Skeletal muscle cell (primary cell): ENCODE results near the gene RGS6.
A peak's percentile ranks its signal among the peaks of the same experiment; 100 is the strongest.

ENCODE experiments used
- DNase-seq: peaks from one replicate; pipeline ENCODE4 v3.0.0-alpha.2; 2010; ENCODE audit warnings: low read depth
- H3K4me3 ChIP-seq: 2 replicates; pipeline ENCODE4 v1.5.1; 2011; ENCODE audit warnings: low read depth, mild to moderate bottlenecking, control low read depth, low read length, moderate library complexity

Gene RGS6

DNA sequence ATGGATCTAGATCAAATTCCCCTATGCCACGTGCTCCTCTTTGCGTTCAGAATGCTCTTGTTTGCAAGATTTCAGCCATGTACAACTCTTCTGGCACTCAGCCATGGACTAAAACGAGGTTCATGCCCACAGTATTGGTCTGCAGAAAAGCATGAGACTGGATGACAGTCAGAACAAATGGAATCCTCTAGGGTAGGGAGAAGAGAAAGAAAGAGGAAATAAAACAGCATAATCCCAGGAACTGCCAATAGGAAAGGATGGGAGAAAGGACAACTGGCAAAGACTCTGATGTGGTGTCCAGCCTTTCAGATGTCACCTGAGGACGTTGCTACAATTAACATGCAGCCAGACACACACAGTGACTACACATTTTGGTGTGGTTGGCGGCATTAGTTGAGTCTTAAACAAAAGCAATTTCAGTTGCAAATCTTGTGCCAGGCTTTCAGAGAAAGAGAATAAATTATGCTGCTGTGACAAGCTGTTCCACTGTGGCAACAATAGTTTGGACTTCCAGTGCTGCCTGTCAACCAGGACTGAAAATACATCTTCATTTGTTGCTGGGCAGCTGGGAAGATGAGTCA, 338.0 kb downstream of the RGS6 start:
- H3K4me3 ChIP-seq, result no peak overlapping the region
- DNase-seq, result no peak

DNA sequence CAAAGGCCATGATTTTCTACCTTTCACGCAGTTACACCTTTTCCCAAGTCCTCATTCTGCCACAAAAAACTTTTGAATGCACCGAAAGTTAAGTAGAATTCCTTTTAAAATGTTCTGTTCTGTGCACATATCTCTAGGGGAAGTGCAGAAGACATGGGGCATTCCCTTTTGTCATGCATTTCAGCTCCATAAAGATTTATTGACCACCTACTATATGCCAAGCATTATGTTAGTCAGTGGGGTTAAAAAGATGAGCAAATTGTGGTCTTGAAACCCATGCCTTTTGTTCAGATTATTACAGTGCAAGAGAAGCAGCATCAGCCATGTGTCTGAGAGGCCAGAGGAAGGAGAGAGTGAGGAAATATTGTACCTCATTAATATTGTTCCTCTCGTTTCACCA, 338.5 kb downstream of the RGS6 start:
- no peak overlapping the region for H3K4me3 ChIP-seq
- no peak for DNase-seq

DNA sequence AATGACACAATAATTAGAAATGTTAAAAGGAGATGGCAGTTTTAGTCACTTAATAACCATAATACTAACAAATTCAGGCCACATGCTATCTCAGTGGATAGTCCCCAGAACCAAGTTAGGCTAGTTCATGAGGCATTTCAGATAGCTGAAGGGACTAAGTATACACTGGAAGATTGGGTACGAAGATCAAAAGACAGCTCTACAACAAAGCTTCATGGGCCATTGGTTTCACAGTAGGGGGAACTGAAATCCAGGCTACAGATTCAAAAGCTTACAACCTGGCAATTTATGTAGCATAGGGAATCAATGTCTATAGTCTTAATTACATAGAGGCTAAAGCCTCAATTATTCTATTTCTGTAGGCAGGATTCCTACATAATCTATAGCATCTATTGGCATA, 343.0 kb downstream of the RGS6 start:
- H3K4me3 ChIP-seq, result no peak overlapping the region
- no peak for DNase-seq

DNA sequence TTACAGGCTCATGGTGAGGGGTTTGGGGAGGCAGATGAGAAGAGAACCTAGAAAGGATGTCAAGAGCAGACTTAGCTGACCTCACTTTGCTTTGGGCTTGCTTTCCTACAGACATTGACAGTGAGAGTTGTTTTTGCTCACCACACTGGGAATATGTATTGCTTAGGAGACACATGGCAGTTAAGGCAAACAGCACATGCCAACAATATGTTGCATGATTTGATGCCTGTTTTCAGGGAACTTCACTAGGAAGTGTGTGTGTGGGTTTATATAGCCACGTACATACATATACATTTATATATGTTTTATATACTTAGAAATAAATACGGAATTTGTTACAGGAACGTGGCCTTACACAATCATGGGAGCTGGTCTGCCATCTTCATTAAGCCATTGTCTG, 346.1 kb downstream of the RGS6 start:
- DNase-seq, result no peak
- no peak overlapping the region for H3K4me3 ChIP-seq

DNA sequence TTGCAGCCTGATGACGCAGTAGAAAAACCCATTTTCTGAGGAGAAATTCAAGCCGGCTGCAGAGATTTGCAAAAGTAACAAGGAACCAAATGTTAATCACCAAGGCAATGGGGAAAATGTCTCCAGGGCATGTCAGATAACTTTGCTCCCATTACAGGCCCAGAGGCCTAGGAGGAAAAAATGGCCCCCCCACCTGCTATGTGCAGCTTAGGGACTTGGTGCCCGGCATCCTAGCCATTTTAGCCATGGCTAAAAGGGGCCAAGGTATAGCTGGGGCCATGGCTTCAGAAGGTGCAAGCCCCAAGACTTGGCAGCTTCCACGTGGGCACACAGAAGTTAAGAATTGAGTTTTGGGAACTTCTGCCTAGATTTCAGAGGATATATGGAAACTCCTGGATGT, 351.9 kb downstream of the RGS6 start:
- no peak overlapping the region for H3K4me3 ChIP-seq
- DNase-seq, result no peak

DNA sequence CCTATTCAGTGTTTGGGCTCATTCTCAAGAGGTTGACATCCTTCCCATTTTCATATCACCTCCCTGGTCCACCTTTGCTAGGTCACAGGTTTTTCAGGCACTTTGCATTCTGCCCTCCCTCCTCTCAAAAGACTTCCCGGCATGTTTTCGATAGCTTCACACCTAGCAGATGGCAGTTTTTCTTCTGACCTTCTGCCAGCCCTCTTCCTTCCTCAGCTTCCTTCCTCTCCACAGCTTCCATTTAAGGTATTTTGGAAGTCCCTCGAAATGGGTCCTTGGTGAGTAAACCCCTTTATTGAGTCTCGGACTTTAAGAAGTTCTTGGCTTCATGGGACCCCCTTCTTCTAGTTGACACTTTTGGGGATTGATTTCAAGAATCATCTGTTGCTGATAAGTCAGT, 358.0 kb downstream of the RGS6 start:
- DNase-seq, result no peak
- H3K4me3 ChIP-seq, result no peak overlapping the region

DNA sequence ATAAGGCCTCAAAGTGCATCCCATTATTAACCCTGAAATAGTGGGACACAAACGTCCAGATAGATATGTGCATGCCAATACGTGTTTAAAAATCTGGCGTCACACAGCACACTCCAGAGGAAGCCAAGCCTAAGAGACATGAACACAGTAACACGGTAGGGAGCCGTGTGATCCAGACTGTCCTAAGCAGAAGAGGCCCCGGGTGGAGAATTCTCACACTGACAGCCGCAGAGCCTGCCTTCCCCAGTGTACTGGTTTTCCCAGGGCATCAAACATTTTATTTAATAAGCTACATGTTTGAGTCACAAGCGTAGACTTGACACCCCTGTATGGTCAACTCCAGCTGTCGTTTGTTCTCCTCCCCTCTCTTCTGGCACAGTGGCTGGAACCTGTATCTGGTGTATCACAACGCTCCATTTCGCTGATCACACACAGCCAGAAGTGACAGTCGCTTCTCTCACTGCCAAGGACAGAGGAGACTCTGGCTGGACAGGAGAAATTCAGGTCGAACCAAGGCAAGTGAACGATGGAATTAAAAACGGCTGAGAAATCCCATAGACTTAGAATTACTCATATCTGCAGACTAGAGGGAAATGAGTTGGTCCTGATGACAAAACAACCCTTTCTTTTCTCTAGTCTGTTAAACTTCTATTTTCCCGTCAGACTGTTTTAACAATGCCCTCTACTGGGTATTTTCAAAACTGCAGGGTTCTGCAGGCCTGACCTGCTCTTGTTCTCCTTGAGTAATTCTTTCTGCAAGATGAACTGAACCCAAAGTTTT, 359.9 kb downstream of the RGS6 start:
- no peak overlapping the region for H3K4me3 ChIP-seq
- DNase-seq, result peak; percentile 8

DNA sequence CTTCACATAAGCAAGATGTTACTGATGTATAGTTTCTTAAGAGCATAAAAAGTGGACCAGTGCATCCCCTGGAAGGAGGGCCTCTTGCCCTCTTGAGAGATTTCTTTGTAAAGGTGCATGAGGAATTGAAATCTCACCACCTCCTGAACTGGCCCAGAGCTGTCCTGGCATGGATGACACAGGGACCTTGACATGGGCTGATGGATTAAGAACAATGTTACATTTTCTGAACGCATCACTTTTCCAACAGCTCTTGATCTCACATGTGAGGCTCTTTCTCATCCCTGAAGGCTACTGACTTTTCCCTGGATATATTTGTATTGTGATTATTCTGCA, 360.4 kb downstream of the RGS6 start:
- H3K4me3 ChIP-seq, result no peak overlapping the region

DNA sequence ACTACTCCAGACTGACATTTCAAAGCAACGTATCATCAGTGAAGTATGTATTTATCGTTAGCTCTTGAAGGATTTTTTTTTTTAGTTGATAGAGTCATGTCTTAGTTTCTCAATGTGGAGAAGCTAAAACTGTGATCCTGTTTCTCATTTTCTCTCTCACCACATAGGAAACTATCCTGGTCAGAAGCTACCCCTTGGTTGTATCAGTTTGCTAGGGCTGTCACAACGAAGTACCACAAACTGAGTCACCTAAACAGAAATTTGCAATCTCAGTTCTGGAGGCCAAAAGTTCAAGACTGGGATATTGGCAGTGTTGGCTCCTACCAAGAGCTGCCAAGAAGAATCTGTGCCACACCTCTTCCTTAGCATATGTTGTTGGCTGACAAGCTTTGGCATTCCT, 369.1 kb downstream of the RGS6 start:
- no peak overlapping the region for H3K4me3 ChIP-seq
- DNase-seq, result no peak

More for the DNA sequence above, 360.4 kb downstream of the RGS6 start:
- DNase-seq, result no peak

DNA sequence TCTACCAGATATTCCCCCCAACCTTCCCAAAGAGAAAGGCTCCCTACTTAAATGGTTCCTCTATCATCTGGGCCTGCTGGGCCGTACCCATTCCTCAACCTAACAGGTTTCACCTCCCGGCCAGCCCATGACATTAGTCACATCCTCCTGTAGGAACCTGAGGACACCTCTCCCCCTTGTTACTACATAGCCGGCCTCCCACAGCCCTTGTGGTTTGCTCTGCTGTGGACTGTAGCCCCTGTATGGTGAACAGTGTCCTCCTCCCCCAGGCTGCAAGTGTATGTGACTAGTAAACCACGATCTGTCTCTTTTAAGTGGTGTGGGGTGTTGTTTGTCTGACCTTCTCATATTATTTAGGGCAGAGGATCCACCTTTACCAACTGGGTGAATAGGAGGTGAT, 371.7 kb downstream of the RGS6 start:
- no peak for DNase-seq
- no peak overlapping the region for H3K4me3 ChIP-seq

DNA sequence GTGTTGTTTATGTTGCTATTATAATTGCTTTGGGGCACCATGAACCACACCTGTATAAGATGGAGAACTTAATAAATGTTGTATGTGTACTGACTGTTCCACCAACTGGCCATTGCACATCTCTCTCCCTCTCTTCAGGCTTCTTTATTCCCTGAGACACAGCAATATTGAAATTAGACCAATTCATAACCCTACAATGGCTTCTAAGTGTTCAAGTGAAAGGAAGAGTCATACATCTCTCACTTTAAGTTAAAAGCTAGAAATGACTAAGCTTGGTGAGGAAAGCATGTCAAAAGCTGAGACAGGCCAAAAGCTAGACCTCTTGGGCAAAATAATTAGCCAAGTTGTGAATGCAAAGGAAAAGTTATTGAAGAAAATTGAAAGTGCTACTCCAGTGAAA, 373.3 kb downstream of the RGS6 start:
- H3K4me3 ChIP-seq, result no peak overlapping the region
- no peak for DNase-seq

DNA sequence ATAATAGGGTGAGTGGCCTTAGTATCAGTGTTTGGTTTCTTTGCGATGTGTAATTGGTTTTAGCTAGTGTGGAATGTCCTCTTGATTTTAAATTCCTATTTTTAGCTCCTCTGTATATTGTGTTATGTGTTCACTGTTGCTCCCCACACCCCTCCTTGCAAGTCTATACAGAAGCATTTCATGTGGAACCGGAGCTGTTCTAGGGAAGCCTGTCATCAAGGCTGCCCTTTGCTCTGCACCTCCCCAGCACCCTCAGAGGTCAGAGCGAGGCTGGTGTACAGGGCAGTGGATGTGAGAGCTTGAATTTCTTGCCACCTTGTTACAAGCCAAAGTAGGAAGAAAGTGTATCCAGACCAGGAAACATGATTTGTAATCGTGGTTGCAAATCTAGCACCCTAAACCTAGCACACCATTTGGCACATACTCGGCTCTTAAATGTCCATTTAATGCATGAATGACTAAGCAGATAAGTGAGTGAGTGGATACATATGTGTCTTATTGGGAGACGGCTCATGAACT, 376.8 kb downstream of the RGS6 start:
- H3K4me3 ChIP-seq, result no peak overlapping the region
- no peak for DNase-seq

DNA sequence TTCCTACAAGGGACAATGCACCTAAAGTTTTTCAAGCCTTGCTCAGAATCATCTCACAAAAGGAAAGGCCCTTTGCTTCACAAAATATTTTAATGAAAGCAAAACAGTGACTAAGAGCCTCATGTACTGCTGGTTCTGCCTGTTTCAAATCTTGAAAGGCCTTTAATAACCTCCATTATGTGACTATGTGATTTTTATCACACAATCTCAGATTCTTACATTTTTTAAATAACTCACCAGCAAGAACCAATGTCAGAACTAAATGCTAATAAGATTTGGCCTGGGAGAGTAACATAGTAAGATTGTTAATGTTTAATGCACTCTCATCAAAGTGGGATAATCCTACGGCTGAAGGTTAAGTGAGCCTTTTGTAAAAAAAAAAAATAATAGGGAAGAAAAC, 378.9 kb downstream of the RGS6 start:
- DNase-seq, result no peak
- no peak overlapping the region for H3K4me3 ChIP-seq

DNA sequence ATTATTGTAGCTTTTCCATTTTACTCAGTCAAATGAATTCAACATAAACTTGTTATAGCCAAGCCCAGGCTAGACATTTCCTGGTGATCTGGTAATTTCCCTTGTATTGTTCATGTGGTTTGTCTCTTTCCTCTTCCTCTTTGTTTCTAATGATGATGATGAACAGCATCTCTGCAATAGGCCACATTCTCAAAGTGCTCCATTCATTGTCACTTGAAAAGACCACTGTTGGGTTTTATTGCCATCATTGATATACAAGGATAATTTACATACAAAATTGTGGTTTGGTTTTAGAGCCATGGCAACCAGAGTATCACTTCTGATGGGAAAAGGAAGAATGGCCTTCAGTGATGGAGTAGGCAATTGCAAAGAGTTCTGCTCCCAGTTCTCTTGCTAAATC, 379.3 kb downstream of the RGS6 start:
- no peak for DNase-seq
- no peak overlapping the region for H3K4me3 ChIP-seq

DNA sequence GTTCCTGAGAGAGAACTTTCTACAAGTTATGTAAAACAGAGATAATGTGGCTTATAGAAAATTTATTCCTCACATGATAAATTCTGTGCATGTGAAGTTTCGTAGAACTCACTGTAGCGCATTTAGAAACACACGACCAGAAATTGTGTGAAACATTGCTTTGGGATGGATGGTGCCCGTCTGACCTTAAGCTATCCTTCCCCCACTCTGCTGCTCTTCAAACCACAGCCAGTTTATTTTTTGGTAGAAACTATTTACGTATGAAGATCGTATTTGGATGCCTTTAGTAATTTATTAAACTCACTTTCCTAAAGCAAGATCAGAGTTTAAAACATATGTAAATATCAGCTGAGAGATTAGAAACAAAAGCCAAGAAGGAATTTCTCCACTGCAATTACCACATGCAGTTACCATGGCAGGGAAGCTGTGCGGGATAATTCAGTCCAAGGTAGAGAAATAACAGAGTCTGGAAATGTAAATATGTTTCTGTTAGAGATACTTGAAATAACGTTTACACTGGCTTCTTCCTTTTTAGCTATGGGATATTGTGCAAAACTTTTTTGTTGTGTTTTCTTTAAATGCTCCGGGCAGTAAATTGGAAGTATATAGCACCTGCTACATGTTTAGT, 382.7 kb downstream of the RGS6 start:
- no peak overlapping the region for H3K4me3 ChIP-seq
- no peak for DNase-seq

DNA sequence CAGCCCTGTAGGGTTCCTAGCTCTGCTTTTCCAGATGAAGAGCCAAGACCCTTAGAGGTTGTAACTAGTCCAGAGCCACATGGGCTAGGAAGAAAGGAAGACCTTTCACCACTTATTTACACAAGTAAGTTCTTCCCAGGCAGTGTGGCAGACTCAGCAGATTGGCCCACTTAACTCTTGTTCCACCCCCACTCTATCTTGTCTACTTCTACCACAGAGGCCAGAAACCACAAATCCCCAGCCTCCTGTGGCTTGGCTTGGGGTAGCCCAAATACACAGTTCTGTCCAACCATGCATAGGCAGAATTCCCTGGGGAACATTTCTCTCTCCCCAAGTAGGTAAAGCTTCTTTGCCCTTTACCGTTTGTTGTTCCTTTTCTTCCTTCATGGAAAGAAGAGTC, 383.5 kb downstream of the RGS6 start:
- DNase-seq, result no peak
- H3K4me3 ChIP-seq, result no peak overlapping the region

DNA sequence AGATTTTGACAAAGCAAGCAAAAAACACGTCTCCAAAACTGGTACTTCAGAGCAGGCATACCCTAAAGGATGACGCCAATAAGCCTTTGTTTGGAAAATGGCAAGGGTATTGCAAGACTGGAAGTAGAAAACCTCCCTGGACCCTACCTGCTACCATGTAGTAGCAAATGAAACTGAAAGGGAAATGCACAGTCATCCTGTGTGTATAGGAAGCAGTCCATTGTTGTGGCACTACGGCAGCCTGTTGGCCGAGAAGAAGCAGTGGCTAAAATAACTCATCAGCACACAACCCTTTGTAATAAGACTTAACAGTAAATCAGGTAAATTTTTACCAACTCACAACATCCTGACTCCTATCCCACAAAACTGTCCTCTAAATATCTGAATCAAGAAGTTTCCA, 386.4 kb downstream of the RGS6 start:
- no peak overlapping the region for H3K4me3 ChIP-seq

DNA sequence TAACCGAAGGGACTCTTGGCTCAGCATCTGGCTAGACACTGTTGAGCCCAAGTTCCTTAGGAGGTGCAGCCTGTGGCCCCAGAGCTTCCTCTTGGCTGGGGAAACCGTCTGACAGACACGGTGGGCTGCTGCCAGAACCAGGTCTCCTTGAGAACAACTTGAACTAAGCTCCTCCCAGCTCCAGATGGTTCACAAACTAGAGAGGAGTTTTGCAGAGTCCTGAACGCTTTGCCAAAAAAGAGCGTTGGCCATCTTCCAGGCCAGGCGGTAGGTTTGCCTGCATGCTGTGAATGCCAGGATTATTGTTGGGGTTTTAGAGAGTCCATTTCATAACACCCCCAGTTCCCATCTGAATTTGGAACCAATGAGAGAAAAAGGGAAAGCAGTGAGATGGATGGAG, 399.8 kb downstream of the RGS6 start:
- no peak overlapping the region for H3K4me3 ChIP-seq
- no peak for DNase-seq

More for the DNA sequence above, 386.4 kb downstream of the RGS6 start:
- no peak for DNase-seq

DNA sequence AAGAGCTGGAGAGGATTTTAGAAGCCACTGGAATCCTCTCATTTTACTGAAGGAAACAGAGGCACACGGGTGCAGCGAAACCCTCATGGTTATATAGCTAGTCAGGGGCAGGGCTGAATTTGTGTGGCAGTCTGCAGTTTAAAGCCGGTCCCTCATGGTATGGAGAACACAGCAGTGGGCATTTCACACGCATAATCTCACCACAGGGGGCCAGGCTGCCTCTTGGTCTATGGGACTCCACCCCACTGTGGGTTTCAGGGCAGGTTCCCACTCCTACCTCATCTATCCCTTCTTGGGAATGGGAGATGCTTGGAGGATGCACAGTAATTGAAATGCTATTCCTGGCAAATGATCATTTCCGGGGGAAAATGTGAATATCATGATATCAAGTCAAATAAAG, 400.6 kb downstream of the RGS6 start:
- no peak overlapping the region for H3K4me3 ChIP-seq
- no peak for DNase-seq

DNA sequence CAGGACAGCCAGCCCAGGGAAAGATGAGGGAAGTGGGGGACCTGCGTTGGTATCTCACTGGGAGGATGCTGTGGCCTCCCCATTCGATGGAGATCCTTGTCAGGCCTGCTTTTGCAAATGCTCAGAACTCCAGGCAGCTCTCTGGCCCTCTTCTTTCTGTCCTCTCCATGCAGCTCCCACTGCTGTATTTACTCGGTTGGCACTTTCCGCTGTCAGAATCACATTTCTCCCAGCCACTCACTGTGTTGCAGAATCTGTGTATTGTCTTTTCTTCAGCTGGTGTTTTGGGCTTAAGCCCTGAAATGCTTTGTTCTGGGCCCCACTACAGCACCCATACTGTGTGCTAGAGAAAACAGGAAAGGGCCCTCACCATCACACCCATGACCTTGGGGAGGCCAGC, 401.1 kb downstream of the RGS6 start:
- no peak for DNase-seq
- H3K4me3 ChIP-seq, result no peak overlapping the region
